ENCODE results near the gene GZMA. TPM values are rescaled to one million over a fixed set of nuclear protein-coding genes. Genes with fewer than 3 reads are reported as not detected.

Gene GZMA
- total RNA-seq, 1 donor from 2014 or later = not detected

GRCh38 chr5:55064523-55064922, 37.9 kb upstream of the GZMA start:
- Mint-ChIP-seq H3K27ac (no peak overlapping the region), H3K4me3 (no peak overlapping the region), H3K27me3 (peaks cover 4% of the 10 kb centered on the region), H3K36me3 (no peaks in the 10 kb centered on the region), H3K9me3 (no peaks in the 10 kb centered on the region), H3K4me1 (ENCODE audit: unreplicated experiment) (peaks cover 4% of the 10 kb centered on the region)
- TF ChIP-seq CTCF (conservative IDR thresholded peaks at IDR 0.05) = no peak
- no peak for DNase-seq (ENCODE audit: extremely low spot score, unreplicated experiment)

DNA sequence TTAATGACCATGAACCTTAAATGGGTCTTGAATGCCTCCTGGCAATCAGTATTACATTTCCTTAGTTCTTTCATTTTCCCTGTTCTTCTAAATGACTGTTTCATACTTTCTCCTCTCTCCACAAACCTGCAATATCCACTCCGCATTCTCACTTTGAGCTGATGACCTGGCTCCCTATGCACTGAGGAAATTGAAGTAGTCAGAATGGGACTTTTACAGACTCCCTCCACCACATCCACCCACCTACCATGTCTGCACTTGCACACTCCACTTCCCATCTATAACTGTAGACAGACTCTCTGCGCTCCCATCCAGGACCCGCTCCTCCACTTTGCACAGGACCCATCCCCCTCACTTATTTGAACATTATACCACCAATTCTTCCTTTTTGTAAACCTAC, 36.2 kb upstream of the GZMA start:
- H3K27me3 Mint-ChIP-seq = peaks cover 8% of the 10 kb centered on the region
- TF ChIP-seq CTCF (conservative IDR thresholded peaks at IDR 0.05) = no peak
- no peak overlapping the region for H3K27ac Mint-ChIP-seq
- H3K9me3 Mint-ChIP-seq = no peaks in the 10 kb centered on the region
- H3K4me1 Mint-ChIP-seq (ENCODE audit: unreplicated experiment) = peaks cover 4% of the 10 kb centered on the region
- DNase-seq (ENCODE audit: extremely low spot score, unreplicated experiment) = no peak
- H3K4me3 Mint-ChIP-seq = no peak overlapping the region
- H3K36me3 Mint-ChIP-seq = no peaks in the 10 kb centered on the region

DNA sequence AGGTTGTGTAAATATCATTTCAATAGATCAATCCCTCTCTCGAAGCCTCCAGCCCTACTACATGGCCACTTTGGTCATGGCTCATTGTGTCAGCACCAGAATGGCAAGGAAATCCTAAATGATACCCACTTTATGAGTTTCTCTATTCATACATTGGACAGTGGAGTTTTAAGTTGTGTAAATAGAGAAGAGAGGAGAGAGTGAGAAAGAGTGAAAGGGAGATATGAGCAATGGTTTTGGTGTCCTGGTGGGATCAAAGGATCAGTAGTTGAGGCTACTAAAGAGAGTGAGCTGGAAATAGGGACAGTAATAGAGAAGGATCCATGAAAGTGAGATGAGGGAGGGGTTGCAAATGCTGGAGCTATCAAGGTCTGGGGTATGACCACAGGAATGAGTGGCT, 31.5 kb upstream of the GZMA start:
- H3K4me1 Mint-ChIP-seq (ENCODE audit: unreplicated experiment) = peaks cover 4% of the 10 kb centered on the region
- no peak overlapping the region for H3K27ac Mint-ChIP-seq
- no peaks in the 10 kb centered on the region for H3K9me3 Mint-ChIP-seq
- peaks cover 8% of the 10 kb centered on the region for H3K27me3 Mint-ChIP-seq
- no peak for DNase-seq (ENCODE audit: extremely low spot score, unreplicated experiment)
- H3K4me3 Mint-ChIP-seq = no peak overlapping the region
- TF ChIP-seq CTCF (conservative IDR thresholded peaks at IDR 0.05) = no peak
- no peaks in the 10 kb centered on the region for H3K36me3 Mint-ChIP-seq

GRCh38 chr5:55071413-55071812, 31.0 kb upstream of the GZMA start:
- H3K4me1 Mint-ChIP-seq (ENCODE audit: unreplicated experiment) = peaks cover 4% of the 10 kb centered on the region
- no peak overlapping the region for H3K4me3 Mint-ChIP-seq
- H3K36me3 Mint-ChIP-seq = no peaks in the 10 kb centered on the region
- DNase-seq (ENCODE audit: extremely low spot score, unreplicated experiment) = no peak
- H3K9me3 Mint-ChIP-seq = no peaks in the 10 kb centered on the region
- H3K27ac Mint-ChIP-seq = no peak overlapping the region
- peaks cover 8% of the 10 kb centered on the region for H3K27me3 Mint-ChIP-seq
- no peak for TF ChIP-seq CTCF (conservative IDR thresholded peaks at IDR 0.05)

DNA sequence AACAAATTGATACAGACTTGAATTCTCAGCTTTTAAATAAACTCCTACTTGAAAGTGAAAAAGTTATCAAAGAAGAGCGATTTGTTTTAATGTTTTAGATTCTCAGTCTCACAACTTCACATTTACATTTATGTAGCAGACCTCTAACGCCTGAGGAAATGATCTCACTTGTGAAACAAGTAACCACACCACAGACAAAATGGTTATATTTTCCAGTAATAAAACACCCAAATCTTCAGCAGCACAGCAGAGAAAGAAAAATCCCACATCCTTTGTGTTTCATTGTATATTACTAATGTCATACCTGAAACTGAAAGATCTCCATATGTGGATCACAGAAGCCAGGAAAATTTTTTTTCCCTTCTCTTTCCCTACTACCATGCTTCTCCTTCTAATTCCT, 29.8 kb upstream of the GZMA start:
- no peaks in the 10 kb centered on the region for H3K36me3 Mint-ChIP-seq
- no peak for TF ChIP-seq CTCF (conservative IDR thresholded peaks at IDR 0.05)
- H3K4me1 Mint-ChIP-seq (ENCODE audit: unreplicated experiment) = no peaks in the 10 kb centered on the region
- H3K27me3 Mint-ChIP-seq = peaks cover 4% of the 10 kb centered on the region
- no peaks in the 10 kb centered on the region for H3K9me3 Mint-ChIP-seq
- peak overlapping the region; percentile 68 for H3K27ac Mint-ChIP-seq
- DNase-seq (ENCODE audit: extremely low spot score, unreplicated experiment) = no peak
- H3K4me3 Mint-ChIP-seq = no peak overlapping the region

GRCh38 chr5:55073211-55073610, 29.2 kb upstream of the GZMA start:
- Mint-ChIP-seq H3K27me3 (peaks cover 4% of the 10 kb centered on the region), H3K4me1 (ENCODE audit: unreplicated experiment) (no peaks in the 10 kb centered on the region), H3K9me3 (no peaks in the 10 kb centered on the region), H3K4me3 (no peak overlapping the region), H3K27ac (peak overlapping the region; percentile 68), H3K36me3 (no peaks in the 10 kb centered on the region)
- no peak for TF ChIP-seq CTCF (conservative IDR thresholded peaks at IDR 0.05)
- DNase-seq (ENCODE audit: extremely low spot score, unreplicated experiment) = no peak

Measured in type B pancreatic cell (in vitro differentiated cells).